Fibroblast of peridontal ligament (primary cell): Measurements from ENCODE around the gene DYNLT4.
A peak's percentile ranks its signal among the peaks of the same experiment; 100 is the strongest.
"Not testable (repeated sequence)": the region's sequence is repeated elsewhere in the genome, so short reads cannot be mapped to it uniquely, and the experiment has no call there.

Experiments used
- DNase-seq: peaks from one replicate; pipeline ENCODE4 v3.0.0-alpha.2; 2010; ENCODE audit errors: extremely low read depth

DYNLT4 gene

DNA sequence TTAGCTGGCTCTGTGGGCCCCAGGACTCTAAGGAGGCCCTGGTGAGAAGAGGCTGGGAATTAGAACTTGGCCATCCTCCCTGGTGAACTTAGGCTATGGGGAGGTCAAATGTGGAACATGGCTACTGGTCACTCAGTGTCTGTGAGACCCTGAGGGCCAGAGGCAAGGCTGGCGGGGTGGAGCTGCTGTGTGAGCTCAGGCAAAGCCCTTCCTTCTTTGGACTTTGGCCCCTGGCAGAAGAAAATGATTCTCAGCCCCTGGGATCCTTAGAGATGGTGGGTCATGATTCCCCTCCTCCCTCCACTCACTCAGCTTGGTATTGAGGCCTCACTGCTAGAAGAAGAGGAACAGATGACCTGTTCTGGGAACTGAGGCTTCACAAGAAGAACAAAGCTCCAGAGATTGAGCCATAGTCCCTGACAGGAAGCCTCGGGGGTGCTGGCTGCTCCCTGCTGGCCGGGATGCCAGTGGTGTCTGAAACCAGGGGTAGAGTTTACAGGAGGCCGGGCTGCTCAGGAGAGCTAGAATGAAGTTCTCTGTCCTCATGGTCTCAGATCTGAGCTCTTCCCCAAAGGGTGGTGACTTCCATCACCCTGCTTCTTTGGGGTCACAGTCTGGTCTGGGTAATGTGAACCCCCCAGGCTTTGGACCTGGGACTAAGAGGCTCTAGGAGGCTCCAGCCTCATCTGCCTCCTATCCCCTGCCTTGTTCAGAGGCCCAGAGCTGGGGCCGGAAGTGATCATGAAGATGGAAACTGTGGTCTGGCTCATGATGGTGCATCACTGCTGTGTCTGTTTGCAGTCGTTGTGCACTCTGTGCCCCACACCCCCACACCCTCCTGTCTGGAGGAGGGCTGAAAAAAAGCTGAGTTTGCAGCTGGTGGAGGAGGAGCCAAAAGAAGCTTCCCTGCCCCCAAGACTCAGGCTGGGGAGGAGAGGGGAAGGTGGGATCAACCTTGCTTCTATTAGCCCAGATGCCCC lies 2.1 kb upstream of the DYNLT4 start:
- DNase-seq, result peak; percentile 49

DNA sequence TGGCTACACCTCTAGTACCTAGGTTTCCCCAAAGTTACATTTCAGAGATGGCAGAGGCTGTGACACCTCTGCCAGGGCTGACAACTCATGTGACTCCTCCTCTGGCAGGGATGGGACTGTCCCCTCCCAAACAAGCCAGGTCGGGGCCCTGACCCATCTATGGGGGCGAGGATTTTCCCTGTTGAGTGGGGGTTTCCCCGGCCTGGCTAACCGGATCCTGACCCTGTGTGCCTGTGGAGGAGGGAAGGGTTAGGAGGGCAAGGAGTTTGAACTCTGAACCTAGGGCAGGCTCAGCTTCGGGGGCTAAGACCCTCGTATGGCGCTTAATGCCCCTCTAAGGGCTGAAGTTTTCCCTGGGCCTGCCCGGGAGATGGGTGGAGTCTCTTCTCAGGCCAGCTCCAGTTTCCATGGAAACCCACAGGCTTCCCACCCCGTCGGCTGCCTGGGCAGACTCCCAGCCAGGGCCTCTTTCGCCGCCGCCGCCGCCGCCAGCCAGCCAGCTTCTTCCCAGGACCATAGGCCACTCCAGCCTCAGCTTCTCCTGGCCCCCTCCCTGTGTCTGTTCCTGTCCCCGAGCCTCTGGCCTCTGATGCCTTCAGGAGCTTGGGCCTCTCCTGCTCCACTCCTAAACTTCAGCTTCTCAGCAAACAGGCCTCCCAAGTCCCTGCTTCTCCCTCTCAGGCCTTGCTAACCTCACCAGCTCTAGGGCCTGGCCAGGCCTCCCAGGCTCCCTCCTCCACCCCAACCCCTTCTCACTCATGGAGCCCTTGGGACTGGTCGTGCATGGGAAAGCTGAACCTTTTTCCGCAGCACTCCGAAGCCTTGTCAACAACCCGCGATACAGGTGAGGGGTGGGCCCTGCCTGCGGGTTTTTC lies 1.1 kb upstream of the DYNLT4 start, which contains the start of gene BTBD19:
Gene BTBD19 (plus strand): TSS at position 461 of the 875 bp plus-strand sequence. CDS start 298 bp downstream, at position 759.
- DNase-seq, result peak; percentile 91

DNA sequence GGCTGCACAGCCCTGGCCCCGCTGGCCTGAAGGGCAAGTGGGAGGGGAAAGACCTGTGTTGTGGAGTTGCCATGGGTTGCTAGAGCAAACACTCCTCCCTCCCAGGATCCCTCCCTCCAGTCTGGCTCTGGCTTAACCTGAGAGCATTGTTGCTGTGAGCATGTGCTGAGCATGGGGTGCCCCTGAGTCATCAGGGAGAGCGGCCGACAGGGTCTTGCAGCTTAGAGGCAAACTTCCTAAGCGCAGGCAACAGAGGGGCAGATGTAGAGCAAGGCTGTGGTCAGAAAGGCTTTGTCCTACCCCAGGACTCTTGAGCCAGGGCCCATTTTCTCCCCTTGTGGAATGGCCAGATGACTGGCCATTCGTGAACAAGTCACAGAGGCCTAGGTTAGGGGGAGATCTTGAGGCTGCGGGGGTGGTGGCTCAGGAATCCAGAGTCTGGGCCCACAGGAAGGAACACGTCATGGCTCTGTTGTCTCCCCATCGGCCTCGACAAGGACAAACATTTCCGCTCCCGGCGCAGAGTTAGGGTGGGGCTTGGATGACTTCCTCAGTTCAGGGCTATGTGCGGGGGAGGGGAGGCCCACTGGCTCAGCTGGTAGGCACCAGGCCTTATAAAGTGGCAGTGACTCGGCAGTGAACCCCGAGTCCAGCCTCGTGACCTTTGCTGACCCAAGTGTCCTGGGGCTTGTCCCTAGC lies 362 bp upstream of the DYNLT4 start:
- peak; percentile 99 for DNase-seq

GRCh38 chr1:44806025-44806703 lies 987 bp downstream of the DYNLT4 start:
- no peak for DNase-seq

GRCh38 chr1:44805311-44806024 lies 1.7 kb downstream of the DYNLT4 start:
- no peak for DNase-seq

DNA sequence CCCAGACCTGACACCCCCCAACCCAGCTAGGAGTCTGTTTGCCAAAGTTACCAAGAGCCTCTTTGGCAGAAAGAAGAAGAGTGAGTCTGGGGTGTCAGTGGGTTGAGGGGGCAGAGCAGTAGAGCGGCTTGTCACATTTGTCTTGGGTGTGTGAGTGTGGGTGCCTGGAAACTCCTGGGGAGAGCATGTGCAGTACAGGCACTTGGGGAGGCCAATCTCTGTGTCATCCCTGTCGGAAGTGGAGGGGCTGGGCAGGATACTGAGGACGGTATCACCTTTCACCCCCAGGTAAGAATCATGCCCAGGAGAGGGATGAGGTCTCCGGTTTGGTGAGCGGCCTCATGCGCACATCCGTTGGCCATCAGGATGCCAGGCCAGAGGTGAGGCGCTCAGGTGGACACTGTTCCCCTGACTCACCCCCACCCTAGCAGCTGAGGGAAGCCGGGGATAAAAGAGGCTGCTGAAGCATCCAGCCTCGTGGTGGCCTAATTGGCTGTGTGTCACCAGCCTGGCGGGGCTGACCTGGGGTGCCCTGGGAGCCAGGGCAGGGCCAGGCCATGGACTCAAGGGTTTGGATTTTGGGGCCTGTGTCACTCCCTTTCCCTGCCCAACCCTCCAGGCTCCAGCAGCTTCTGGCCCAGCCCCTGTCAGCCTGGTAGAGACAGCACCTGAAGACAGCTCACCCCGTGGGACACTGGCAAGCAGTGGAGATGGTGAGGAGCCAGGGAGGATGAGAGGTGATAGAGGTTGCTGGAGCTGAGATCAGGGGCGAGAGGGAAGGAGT lies 3.6 kb downstream of the DYNLT4 start:
- DNase-seq, result no peak

DNA sequence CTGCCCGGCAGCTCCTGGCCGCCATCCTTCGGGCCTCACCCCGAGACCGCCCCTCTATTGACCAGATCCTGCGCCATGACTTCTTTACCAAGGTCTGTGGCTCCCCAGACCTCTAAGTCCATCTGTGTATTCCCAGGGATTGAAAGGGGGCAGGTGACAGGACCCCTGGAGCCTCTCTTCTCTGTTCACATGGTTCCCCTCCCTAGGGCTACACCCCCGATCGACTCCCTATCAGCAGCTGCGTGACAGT lies 4.2 kb downstream of the DYNLT4 start:
- DNase-seq, result no peak

DNA sequence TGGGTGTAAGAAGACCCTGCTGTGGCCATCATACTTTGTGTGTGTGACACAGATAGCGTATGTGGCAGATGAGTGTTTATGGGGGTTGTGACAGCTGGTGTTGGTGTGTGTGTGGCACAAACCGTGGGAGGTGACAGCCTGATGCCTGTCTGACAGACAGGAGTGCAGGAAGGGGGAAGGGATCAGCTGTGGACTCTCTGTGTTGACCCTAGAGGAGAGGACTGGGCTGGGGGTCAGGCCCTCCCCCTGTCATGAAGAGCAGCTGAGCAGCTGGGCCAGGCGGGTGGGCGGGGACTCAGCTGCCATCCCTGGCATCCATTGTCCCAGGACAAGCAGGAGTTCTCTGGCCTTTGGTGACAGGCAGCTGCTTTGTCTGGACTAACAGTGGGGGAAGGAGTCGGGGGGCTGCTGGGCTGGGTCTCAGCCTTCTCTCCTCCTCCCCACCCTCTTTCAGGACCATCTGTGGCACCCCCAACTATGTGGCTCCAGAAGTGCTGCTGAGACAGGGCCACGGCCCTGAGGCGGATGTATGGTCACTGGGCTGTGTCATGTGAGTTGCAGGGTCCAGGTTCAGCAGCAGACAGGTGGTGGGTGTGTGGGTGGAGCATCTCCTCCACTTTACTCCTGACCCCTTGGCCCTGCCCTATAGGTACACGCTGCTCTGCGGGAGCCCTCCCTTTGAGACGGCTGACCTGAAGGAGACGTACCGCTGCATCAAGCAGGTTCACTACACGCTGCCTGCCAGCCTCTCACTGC lies 4.7 kb downstream of the DYNLT4 start:
- DNase-seq, result no peak

DNA sequence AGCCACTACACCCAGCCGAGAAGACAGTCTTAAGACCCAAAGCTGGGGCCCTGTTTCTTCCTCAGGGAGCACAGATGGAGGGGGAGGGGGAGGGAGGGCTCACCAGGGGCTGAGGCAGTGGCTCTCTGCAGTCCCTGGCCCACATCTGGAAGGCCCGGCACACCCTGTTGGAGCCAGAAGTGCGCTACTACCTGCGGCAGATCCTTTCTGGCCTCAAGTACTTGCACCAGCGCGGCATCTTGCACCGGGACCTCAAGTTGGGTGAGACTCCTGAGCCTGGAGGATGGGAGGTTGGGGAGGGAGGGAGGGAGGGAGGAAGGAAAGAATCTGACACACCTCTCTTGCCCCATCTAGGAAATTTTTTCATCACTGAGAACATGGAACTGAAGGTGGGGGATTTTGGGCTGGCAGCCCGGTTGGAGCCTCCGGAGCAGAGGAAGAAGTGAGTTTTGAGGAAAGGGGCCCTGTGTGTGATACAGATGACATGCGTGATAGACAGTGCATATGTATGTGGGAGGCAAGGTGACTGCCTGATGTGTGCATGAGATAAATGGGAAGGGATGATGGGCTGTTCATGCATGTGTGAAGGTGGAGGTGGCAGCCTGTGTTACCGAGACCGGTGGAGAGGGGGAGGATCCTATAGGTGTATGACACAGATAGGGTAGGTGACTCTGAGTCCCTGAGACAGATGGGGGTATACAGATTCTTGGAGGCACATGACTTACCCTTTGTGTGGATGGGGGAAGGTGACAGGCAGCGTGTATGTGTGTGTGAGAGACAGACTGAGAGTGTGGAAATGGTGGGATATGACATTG lies 5.5 kb downstream of the DYNLT4 start:
- no peak for DNase-seq

DNA sequence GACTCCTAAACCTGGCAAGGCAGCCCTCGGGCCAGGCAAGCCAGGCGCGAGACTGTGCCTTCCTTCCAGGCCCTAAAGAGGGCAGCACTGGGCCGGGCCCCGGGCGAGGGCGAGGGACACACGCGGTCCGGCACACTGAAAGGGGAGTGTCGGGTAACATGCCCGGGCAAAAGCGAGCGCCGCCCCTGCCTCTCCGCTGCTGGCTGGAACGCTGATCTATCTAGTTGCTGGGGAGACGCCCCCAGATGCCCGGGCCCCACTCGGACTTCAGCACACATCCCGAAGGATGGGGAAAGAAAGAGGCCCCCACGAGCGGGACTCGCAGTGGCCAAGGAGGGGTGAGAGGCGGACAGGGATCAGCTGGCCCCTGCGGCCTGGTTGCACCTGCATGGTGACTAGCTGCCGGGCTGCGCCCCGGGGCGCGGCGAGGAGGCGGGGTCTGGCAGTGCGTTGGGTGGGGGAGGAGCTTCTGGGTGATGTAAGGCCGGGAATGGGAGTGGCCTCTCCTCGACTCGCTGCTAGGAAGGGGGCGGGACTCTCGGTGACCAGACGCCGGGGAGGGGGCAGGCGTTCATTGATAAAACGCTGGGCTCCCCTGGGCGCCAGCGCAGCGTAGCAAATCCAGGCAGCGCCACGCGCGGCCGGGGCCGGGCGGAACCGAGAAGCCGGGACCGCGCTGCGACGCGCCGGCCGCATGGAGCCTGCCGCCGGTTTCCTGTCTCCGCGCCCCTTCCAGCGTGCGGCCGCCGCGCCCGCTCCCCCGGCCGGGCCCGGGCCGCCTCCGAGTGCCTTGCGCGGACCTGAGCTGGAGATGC lies 7.2 kb downstream of the DYNLT4 start, which contains the start of gene PLK3:
Gene PLK3 (plus strand): TSS at position 608 of the 815 bp plus-strand sequence. CDS start 87 bp downstream, at position 695.
- DNase-seq, result peak; percentile 96

DNA sequence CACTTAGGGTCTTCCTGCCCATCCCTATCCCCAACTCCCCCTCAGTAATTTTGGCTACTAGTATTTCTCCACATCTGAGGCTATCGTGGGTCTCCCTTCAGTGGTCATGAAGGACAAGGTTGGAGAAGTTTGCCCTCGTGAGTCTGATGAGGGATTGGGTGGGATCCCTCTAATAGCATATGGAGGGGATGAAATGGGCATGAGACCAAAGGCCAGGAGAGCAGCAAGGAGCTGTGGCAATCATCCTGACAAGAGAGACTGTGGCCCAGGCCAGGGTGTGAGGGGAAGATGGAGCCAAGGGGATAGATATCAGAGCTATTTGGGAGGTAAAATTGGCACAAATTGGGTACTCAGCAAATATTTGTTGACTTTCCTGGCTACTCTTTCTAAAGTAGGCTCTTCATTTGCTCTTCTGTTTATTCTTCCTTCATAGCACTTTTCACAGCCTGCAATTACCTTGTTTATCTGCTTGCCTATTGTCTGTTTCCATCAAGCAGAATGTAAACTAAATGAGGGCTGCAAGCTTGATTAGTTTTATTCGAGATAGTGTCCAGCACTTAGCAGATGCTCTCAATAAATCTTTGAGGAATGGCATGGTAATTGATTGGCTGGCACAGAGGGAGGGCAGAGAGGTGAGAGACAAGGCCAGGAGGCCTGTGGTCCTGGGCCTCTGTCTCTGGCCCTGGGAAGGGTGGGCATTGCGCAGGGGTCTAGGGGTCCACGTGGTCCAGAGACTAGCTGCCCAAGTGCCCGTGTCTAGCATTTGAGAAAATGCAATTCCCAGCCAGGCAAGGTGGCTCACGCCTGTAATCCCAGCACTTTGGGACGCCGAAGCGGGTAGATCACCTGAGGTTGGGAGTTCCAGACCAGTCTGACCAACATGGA lies 8.4 kb downstream of the DYNLT4 start:
- no peak for DNase-seq

- not testable (repeated sequence) for DNase-seq
Observed at GRCh38 chr1:44797886-44798285, 9.3 kb downstream of the DYNLT4 start.

- no peak for DNase-seq
Observed at GRCh38 chr1:44792736-44793502, 14.2 kb downstream of the DYNLT4 start.

DNA sequence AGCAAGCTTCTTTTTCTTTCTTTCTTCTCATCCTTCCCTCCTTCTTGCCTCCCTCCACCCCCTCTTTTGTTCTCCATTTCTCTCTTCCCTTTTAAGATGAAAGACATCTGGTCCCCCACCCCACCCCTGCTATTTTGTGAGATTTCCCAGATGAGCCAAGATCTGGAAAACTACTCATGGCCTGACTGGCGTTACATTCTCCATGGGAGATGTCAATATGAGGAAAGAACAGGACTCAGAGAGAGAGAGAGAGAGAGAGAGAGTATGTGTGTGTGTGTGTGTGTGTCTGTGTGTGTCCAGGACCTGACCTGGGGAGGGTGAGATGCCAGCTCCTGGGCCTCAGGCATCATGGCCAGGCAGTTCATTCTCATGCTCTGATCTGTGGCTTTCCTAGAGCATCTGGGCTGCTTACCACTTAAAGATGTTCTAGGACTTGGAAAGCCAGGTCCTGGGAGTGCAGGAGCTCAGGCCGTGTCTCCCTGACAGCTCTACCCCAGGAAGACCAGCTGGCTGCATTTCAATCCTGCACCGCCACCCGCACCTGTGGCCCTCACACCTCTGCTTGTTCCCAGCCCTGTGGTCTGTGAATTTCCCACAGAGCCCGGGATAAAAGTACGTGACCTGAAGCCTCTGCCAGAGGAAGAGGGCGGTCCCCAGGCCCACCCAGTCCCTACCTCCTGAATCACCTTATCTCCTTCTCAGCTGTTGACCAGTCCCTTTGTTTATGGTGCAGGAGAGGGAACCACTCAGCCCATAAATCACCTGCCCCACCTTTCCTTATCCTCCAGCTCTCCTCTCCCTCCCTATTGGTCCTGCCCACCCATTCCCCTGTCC lies 16.0 kb downstream of the DYNLT4 start:
- DNase-seq, result no peak
